GM18868 (cell line): ENCODE results near the gene CADPS2.

Source experiments
- ATAC-seq: cut with Tn5 transposase; IDR thresholded peaks from one replicate; pipeline ENCODE4 v1.9.1; 2021; ENCODE audit warnings: mild to moderate bottlenecking, moderate library complexity; ENCODE audit not compliant: unreplicated experiment

Gene CADPS2

DNA sequence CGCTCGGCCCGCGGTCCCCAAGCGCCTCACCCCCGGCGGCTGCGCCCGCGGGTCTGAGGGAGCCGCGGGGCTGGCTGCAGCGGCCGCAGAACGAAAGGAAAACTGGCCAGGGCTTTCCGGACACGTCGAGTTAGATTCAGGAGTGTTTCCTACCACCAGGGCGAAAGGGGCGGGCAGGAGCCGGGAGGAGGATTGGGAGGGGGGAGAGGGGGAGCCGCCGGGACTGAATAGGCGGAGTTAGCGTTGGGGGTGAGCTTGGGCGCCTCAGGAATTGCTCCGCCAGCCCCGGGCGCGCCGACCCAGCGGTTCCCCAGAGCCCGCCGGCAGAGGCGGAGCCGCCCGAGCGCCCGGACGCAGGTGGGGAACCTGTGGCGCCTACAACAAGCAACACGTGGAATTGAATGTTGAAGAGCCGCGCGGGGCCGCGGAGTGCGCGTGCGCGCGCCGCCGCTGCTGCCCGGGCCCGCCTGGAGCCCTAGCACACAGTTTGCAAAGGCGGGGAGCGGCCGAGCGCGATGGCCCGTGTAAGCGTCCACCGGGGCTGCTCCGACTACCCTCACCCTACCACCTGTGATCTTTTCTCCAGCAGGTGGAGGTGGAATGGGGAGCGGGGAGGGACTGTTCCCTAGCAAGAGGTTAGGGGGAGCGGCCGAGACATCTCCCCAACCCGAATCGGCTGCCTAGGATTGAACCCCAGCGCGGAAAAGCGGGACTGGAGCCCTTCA, at the start of gene CADPS2:
Gene CADPS2 (minus strand): TSS at position 104 of the 725 bp plus-strand sequence. CDS start 123 bp downstream, outside the sequence.
- ATAC-seq, result peak; percentile 73

DNA sequence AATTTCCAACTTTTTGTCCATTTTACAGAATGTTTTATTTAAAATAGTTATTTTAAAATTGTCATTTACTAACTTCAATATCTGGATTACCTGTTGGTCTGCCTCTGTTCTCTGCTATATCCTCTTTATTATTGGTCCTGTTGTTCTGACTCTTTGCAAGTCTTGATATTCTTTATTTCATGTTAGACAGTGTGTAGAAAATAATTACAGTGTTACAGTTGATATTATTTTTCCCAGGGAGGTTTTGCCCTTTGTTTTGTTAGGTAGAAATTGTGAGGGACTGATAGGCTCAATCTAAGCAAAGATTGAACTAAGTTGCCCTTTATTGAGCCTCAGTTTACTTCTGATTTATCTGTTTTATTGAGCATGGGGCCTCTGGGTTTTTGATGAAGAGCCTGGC, 49.4 kb upstream of the CADPS2 start:
- ATAC-seq, result no peak

DNA sequence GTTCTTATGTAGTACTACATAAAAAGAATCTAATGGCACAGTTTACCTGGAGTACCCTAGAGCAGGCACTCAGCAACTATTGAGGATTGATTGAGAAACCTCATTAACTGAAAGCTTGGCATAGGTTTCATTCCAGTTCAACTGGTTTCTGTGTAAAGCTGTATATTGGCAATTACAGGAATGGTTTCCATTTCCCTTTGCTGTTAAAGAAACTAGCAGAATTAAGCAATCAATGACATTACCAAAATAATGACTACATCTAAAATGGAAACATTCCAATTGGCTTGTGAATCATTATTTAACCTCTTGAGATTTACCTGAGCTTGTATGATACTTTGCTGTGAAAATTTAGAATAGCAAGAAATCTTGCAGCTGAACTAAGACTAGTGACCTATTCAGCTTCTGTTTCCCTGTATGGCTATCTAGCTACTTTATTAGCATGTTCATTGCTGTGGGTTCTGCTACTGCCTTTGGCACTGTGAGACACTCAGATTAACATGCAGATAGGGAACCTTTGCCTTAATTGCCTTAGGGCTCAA, 33.5 kb upstream of the CADPS2 start:
- no peak for ATAC-seq

DNA sequence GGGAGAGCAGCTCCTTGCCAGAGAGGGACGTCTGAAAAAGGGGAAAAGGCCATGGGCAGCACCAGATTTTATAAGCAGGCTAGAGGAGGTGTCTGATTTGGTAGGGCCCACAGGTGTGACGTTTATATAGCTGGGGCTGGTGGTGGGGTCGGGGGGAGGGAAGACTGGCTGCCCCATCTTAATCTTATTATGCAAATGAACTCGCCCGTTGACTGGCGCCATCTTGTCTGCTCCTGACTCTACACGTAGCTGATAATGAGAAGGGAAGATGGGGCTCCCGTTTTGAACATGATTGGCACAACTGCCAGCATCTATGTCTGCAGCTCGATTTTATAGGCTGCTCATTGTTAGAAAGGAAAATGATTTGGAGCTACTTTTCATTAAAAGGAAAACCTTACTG, 28.6 kb upstream of the CADPS2 start:
- ATAC-seq, result no peak

DNA sequence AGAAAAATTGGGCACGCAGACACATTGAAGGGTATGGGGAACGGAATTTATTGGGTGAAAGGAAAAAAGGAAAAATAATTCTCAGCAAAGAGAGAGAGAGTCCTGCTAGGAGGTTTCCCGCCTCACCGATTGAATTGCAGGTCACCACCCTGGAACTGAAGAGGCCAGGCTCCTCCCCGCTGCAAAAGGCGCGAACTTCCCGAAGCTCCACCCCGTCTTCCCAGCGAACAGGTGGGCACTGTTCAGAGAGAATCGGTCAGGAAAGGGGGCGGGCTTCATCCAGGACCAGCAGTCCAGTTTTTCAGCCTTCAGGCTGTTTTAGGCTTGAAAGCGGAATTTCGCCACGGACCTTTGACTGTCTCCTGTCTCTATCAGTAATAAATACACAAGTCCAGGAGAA, 27.3 kb upstream of the CADPS2 start:
- no peak for ATAC-seq

DNA sequence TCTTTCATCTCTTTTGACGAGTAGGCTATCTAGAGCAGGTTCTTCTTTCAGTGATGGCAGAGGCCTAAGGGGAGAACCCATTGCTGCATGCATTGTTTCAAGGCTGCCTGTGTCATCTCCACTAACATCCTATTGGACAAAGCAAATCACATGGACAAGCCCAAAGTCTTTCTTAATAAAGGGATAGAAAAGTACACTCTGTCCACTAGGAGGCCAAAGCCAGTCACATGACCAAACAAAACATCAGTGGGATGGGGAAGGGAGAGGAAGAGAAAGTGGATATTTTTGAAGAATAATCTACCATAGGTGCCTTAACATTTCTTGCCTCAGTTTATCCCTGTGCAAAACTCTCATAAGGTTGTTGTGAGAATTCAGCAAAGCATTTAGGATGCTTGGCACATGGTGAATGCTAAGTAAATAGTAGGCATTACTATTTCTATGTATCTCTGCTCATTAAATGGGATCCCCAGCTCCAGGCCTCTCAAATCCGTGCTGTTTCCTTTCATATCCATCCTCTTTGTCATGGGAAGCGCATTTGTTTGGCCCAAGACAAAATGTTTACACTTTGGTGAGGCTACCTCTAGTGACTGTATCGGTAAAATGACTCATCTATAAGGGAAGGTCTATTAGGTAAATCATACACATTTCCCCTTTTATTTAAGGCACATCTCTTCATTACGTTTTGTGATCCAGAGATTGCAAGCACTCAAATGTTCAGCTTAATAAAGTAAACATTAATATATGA, 16.7 kb upstream of the CADPS2 start:
- peak; percentile 47 for ATAC-seq

DNA sequence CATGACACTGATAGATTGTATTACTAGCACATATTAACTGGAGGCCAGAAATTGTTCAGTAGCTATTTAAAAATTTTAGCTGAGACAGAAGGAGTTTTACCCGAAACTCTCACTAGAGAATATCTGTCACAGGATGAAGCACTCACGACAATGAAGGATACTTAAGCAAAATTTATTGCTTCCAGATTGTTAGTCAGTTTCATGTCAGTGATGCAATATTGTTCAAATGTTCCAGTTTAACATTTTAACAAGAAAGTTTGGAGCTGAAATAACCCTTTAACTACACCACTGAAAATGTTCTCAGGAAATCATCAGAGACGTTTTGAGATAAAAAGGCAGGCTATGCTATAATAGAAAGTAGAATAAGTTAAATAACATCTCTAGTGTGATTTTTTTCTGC, 15.0 kb upstream of the CADPS2 start:
- no peak for ATAC-seq

DNA sequence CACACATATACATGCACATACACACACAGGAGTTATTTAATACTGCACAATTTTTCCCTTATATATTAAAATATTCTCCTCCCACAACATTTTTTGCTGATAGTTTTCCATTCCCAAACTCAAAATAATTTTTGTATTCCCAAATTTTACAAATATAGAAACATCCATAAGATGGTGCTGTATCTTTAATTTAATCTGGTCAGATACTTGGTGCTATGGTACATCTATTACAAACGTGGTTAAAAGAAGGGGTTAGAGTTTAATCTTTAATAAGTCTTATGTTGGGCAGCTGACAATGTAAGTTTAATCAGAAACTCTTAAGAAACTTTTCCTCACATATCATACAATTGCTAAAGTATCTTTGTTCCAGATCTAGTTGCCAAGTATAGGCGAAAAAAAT, 10.2 kb upstream of the CADPS2 start:
- ATAC-seq, result no peak

DNA sequence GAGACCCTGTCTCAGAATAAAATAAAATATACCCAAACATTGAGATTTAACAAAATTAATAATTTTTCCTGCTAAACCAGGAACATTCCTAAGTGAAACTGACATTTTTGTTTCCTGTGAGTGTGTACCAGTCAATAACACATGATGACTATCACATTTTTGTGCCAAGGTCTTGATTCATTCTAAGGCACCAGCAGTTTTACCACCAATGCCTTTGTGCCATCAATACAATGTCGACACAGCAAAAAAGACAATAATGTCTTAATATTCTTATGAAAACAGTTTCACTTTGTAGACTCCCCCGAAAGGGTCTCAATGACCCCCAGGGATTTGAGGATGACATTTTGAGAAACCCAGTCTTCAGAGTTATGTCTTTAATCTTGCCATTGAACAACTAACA, 7.2 kb upstream of the CADPS2 start:
- ATAC-seq, result no peak

DNA sequence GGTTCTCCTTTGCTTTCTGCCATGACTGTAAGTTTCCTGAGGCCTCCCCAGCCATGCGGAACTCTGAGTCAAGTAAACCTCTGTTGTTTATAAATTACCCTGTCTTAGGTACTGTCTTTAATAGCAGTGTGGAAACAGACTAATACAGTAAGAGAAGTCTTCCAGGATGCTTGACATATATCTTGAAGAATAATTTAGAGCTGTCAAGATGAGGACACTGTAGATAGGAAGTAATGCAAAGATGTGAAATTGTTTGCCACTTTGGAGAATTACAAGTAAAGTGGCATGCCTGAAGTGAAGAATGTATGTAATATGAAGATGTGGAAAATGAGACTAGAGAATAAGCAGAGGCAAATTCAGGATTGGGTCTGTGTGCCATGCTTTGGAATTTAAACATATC, 2.9 kb upstream of the CADPS2 start:
- no peak for ATAC-seq

DNA sequence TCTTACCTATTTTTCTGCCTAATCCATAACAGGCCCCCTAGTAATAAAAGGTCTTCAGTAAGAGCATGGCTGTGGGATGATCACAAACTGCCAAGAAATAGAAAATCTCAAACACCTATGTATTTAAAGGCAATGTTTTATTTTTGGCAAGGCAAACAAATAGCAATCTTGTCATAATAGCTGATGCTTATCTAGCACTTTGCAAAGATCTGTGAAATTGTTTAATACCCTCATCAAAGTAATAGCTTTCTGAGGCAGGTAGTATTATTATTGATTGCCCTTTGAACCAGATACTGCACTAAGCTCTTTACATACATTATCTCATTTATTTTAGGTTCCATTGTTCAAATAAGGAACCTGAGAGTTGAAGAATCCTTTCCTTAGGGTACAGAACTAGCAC, 1.6 kb upstream of the CADPS2 start:
- ATAC-seq, result no peak

DNA sequence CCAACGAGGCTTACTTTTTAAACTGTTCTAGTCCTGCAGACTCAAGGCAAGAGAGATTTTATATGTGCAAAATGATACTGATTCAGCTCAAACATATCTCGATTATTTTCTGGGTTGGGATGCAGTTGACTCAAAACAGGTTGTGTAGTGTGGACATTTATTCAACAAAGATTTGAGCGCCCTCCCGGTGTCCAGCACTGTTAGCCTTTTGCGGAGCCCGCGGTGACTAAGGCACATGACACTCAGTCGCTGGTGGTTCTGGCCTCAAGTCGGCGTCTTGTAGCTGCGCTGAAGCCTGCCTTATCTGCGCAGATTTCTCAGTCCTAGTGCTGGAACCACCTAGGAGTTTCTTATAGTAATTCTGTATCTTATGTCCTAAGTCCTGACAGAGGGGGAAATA, 938 bp upstream of the CADPS2 start:
- no peak for ATAC-seq

DNA sequence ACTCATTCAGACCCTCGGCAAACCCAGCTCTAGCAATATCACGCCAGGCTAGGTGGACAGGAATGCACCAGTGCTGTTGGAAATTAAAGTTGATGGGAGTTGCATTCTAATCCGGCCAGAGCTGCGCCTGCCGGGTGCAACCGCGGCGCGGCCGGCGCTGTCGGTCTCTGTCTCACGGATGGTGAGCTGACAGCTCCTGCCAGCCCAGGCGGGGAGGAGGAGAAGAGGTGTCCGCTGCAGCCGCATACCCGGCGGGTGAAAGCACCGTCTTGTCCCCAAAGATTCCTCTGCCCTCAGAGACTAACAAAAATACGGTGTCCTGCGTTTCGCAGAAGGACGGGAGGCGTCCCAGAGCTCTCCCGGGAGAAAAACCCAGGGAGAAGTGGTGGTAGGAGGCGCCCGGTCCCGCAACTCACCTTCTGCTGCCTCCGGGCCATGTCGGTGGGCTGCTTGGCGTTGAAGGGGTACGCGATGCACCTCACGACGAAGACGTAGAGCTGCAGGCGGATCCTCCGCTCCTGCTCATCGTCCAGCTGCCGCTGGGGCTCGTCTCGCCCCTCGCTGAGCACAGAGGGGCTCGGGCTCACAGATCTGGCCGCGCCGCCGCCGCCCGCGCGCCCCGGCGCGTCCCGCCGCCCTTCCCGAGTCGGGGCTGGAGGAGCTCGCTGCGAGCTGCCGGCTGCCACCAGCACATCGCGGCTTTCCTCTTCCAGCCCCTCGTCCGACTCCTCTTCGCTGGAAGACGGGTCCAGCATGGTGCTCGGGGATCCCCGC, 490 bp downstream of the CADPS2 start:
- ATAC-seq, result peak; percentile 35

DNA sequence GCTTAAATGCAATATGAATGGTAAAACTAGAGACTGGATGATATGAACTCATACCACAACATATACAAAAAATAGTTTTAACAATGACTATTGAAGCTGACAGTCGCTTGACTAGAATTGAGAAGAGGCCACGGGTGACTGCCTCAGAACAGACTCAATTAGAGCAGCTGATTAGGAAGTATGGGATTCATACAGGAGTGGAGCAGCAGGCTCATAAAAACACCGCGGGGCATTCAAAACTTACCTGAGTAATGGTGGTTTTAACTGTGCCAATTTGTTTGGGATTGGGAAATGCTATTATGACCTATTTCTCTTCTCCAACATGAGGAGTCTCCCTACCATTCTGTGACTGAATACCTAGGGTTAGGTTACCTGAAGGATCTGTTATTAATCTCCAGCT, 2.1 kb downstream of the CADPS2 start:
- no peak for ATAC-seq

DNA sequence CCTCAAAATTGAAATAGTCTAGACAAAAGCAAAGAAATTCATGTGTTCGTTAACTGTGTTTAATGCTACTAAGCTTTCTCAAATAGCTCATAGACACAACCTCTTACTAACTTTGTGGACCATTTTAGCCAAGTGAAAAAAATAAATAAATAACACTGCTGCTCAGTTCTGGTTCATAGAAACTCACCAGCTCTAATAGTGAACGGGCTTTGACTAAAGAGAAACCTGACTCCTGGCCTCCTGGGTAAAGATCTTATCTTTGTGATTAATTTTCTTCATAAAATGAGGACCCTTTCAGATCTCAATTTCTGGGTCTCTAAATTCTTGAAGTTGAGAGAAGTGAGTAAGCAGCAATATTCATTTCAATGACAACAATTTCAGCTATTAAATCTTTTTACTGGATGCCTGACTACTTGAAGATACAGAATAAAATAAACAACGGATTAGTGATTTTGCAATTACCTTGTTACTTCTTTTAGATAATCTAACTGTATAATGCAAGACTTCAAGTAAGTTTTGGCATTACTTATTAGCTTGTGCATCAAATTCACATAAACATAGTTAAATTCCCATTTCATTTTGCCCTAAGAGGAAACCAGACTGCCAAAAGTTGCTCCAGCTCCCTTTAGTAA, 3.1 kb downstream of the CADPS2 start:
- no peak for ATAC-seq

DNA sequence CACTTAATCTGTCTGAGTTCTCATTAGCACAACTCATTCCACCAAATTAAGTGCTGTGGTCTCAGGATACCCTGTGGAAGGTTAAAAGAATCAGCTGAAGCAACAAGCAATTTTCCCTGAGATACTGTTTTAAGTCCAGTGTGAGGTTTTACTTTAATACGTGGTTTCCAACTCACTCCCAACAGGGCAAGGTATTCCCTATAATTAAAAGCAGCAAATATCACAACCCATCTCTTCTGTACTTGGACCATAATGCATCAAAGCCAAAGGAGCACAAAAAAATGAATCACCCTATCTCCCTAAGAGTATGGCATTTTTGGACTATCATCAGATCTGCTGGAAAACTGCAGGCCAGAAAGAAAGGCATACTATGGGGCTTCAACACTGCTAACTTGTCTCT, 4.9 kb downstream of the CADPS2 start:
- no peak for ATAC-seq

DNA sequence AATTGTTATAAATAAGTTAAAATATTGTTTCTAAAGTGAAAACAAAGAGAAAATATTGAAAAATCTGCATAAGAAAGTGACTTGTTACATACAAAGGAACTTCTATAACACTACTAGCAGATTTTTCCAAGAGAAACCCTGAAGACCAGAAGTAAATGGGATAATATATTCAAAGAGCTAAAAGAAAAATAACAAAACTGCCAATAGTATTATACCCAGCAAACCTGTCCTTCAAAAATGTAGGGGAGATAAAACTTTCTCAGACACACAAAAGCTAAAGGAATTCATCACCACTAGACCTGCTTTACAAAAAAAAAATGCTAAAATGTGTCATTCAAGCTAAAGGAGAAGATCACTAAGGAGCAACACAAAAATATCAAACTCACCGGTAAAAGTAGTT, 17.0 kb downstream of the CADPS2 start:
- ATAC-seq, result no peak

DNA sequence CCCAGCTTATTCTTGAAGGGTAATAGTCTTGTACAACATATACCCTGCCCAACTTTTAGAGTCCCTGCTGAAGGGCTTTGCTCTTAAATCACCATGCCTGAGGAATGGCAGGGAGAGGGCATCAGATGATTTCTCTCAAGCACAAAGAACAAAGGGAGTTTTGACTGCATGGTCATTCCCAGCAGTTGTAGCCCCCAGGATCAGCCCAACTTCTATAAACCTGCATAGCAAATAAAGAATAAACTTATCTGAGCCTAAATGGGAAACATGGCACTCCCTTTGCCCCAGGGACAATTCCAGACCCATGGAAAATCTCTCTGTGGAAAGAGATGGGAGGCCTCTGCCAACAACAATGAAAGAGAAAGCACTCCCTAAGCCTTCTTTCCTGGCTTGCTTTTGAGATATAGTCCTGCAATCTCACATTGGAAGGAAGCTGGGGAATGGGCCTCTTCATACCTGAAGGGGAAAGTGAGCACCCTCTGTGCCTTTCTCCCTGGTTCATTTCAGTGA, 18.7 kb downstream of the CADPS2 start:
- no peak for ATAC-seq

DNA sequence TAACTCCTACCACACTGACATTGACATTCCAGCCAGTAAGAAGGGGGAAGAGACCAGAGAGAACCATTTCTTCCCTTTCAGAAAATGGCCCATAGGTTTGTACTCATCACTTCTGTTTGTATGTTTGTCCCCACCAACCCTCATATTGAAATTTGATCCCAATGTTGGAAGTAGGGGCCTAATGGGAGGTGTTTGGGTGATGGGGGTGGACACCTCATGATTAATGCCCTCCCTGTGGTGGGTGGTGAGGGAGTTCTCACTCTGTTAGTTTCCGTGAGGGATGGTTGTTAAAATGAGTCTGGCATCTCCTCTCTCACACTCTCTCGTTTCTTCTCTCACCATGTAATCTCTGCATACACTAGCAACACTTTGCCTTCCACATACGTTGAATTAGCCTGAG, 21.4 kb downstream of the CADPS2 start:
- no peak for ATAC-seq

DNA sequence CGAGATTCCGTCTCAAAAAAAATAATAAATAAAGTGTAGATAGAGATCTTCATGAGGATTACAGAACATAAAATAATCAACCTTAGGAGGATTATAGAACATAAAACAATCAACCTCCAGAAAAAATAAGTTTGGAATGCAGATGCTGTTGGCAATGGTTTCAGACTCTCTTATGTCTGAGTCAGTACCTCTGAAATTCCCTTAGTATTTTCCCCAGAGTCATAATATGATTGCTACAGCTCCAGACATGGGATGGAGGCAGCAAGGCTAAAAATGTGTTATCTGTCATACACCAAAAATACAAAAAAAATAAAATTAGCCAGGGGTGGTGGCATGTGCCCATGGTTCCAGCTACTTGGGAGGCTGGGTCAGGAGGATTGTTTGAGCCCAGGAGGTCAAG, 22.2 kb downstream of the CADPS2 start:
- no peak for ATAC-seq

DNA sequence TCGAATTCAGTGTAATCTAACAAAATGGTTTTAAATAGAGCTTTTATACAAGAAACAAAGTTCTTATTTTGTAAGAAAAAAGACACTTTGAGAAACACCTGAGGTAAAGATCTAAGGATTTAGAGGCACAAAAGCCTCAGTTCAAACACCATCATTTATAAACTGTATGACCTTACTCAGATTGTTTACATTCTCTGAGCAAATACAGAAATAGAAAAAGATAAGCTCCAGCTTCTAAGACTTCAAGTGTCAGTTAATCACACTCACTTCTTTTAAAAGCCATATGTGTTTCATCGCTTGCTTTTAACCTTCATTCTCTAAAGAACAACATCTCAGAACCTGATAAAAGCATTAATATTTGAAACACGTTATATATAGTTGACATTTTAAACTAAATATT, 27.9 kb downstream of the CADPS2 start:
- no peak for ATAC-seq
